AG09309 (cell line): ENCODE data around the gene GNG4.
"Not testable (repeated sequence)": the region's sequence is repeated elsewhere in the genome, so short reads cannot be mapped to it uniquely, and the experiment has no call there.

Experiments used
- DNase-seq: peaks from one replicate; pipeline ENCODE4 v3.0.0-alpha.2; 2010; ENCODE audit warnings: low read depth
- H3K4me3 ChIP-seq: 2 replicates; pipeline ENCODE4 v1.5.1; 2011; ENCODE audit warnings: mild to moderate bottlenecking, low read depth, low read length, moderate library complexity; ENCODE audit not compliant: control insufficient read depth
- CTCF ChIP-seq: IDR thresholded peaks from 2 replicates; pipeline ENCODE4 v1.5.1; 2011; ENCODE audit warnings: mild to moderate bottlenecking, low read depth, low read length, inconsistent platforms; ENCODE audit not compliant: insufficient read depth, control insufficient read depth; ENCODE audit errors: missing control alignments

Gene GNG4

DNA sequence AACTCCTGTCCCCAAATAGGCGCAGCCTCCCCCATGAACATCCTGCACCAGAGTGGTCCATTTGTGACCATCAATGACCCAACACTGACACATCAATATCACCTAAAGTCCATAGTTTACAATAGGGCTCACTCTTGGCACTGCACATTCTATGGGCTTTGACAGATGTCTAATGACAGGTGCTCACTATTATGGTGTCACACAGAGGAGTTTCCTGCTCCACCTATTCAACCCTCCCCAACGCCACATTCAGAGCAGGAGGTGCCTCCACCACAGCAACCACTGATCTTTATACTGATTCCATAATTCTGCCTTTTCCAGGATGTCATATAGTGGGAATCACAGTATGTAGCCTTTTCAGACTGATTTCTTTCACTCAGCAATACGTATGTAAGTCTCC, 24.2 kb downstream of the GNG4 start:
- no peak for DNase-seq
- no peak overlapping the region for H3K4me3 ChIP-seq
- TF ChIP-seq CTCF: no peak

GRCh38 chr1:235624721-235625333, 24.8 kb downstream of the GNG4 start:
- DNase-seq: peak; percentile 28
- H3K4me3 ChIP-seq: no peak overlapping the region
- TF ChIP-seq CTCF: no peak

GRCh38 chr1:235622936-235623779, 26.4 kb downstream of the GNG4 start:
- no peak overlapping the region for H3K4me3 ChIP-seq
- no peak for DNase-seq
- TF ChIP-seq CTCF: no peak

DNA sequence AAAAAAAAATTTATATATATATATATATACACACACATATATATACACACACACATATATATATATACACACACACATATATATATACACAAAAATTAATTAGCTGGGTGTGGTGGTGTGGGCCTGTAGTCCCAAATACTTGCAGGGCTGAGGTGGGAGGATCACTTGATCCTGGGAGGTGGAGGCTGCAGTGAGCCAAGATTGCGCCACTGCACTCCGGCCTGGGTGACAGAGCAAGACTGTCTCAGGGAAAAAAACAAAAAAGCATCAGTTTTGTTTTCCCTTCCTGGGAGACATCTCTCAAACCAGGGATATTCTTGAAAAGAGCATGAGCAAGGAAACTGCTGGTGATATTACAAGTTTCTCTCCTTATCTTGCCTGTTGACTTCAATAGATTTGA, 30.4 kb downstream of the GNG4 start:
- H3K4me3 ChIP-seq, DNase-seq: not testable (repeated sequence)

DNA sequence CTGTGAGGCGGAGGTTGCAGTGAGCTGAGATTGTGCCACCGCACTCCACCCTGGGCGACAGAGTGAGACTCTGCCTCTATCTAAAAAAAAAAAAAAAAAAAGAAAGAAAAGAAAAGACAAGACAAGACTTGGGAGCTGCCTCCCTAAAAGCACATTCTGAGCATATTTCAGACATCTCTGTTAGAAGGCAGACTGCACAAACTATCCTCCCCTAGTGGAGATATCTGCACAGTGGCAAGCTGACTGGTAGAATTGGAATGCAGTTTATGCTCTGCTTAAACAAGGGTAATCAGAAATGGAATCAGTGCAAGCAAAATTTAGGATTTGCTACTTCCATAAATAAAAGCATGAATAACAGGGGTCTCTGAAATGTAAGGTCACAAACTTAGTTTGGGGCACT, 31.8 kb downstream of the GNG4 start:
- H3K4me3 ChIP-seq: no peak overlapping the region
- peak; percentile 59 for DNase-seq
- TF ChIP-seq CTCF: peak; percentile 67

DNA sequence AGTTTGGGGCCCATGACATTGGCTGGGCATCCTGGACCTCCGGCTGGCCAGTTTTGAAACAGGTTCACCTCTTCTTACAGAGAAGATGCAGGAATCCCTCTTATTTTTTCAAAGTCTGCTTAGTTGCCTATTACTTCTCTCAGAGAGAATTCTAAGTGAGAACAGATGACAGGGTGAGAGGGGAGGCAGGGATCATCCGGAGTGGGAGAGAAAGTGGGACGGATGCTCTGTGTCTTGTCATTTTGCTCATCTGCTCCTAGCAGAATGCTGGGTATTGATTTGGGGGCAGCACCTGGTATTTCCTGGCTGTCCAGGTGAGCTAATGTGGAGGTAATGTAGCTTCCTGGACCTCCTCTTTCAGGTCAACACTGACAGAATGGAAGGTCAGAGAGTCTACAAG, 32.4 kb downstream of the GNG4 start:
- no peak for DNase-seq
- TF ChIP-seq CTCF: no peak
- H3K4me3 ChIP-seq: no peak overlapping the region

- no peak overlapping the region for H3K4me3 ChIP-seq
- TF ChIP-seq CTCF: no peak
- no peak for DNase-seq
These were observed 35.1 kb downstream of the GNG4 start for GRCh38 chr1:235614442-235614954.
